Measurements from ENCODE around the gene UQCRC1.
A peak's percentile ranks its signal among the peaks of the same experiment; 100 is the strongest.
"Not testable (repeated sequence)": the region's sequence is repeated elsewhere in the genome, so short reads cannot be mapped to it uniquely, and the experiment has no call there.

The UQCRC1 gene

DNA sequence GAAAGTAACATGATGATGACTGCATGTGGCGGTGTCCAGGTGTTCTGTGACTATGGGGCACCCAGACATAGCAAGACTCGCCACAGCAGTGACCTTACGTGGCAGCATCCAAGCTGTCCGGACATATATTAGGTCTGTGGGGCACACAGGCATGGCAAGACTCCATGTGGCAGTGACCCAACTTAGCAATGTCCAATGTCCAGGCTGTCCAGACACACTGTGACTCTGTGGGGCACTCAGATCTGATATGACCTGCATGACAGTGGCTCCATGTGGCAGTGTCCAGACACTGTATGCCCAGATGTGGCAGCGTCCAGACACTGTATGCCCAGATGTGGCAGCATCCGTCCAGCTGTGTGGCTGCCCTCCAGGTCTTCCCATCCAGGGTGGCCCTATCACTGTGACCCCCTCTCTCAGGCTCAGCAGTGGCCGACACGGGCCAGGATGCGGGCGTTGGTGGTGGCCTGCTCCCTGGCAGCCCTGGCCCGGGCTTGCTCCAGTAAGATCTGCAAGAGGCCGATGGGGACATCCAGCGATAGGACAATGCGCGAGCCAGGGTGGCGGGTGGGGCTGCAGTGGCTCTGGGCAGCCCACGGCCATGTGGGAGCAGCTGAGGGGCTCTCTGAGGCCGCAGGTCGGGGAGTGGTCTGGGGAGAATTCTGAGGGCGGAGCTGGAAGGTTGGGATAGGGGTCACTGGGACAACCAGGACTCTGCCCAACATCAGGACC lies 46.9 kb downstream of the UQCRC1 start:
- H3K4me3 ChIP-seq (ENCODE audit: low read depth, low read length): no peak overlapping the region

DNA sequence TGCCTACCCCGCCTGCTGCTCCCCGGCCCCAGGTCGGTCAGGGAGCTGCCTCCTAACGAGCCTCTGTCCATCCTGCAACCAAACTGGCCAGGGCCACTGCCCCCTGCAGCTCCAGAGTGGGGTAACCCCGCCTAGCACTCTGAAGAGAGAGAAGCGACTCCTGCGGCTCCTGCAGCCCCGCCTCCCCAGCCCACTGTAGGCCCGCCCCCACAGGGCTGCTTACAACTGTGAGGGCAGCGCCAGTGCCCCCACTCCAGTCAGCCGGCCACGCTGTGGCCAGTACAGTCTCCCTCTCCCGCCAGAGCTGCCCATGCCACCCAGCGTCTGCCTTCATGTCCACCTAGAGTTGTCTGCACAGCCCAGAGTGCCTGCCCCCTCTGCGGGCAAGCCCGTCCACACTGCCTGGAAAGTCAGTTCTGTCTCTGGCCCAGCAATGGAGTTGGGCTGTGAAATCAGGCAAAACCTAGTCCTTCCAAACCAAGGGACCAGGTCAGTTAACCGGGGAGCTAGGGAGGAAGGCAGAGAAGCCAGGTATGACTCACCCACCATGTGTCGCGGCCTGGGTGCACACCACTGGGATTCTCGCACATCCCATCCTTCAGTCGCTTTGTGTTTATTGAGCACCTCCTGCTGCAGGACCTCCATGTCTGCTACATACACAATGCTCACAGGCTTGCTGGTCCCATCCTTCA lies 48.3 kb downstream of the UQCRC1 start:
- H3K4me3 ChIP-seq (ENCODE audit: low read depth, low read length): peak overlapping the region; percentile 19
- DNase-seq (ENCODE audit: low read depth): no peak

More for the DNA sequence above, 46.9 kb downstream of the UQCRC1 start:
- no peak for DNase-seq (ENCODE audit: low read depth)

DNA sequence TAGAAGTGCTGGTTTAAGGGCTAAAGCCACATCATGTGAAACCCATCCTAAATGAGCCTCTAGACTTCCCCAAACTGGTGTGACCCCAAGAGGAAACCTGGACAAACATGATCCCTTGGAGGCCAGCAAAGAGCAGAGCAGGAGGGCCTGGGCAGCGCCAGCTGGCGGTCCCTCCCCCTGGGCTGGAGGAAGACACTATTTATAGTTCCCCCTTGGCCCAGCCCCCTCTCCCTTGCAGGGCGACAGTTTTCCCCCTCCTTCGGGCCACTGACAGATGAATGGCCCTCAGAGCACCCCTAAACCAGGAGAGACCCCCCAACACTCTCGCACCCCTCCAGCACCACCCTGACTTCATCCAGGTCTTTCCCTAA lies 48.8 kb downstream of the UQCRC1 start:
- DNase-seq (ENCODE audit: low read depth): no peak
- H3K4me3 ChIP-seq (ENCODE audit: low read depth, low read length): peak overlapping the region; percentile 19

DNA sequence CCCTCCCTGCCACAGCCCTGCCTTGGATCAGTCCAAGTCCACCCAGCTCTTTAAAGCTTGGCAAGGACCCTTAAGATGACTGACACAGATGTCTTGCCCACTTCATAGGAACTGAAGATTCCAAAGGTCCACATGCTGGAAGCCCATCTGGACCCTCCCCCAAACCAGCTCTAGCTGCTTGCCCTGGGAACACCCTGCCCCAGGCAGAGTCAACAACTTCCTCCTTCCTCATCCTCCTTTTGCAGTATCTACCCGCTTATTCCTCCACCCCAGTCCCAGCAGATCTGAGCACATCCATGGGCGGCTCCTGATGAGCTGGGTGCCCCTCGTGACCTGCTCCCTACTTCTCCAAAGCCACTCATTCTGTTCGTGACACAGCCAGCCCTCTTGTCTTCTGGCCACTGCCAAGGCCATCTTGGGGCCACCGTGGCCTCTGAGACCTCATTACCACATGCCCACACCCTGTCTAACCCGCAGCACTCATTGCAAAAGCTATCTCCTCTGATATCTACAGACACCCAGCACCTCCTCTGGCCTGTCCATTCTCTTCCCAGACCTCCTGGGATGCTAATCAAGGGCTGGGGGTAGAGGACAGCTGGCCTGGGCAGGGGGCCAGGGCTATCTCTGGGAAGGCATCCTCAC lies 50.8 kb downstream of the UQCRC1 start:
- DNase-seq (ENCODE audit: low read depth): no peak
- H3K4me3 ChIP-seq (ENCODE audit: low read depth, low read length): no peak overlapping the region

DNA sequence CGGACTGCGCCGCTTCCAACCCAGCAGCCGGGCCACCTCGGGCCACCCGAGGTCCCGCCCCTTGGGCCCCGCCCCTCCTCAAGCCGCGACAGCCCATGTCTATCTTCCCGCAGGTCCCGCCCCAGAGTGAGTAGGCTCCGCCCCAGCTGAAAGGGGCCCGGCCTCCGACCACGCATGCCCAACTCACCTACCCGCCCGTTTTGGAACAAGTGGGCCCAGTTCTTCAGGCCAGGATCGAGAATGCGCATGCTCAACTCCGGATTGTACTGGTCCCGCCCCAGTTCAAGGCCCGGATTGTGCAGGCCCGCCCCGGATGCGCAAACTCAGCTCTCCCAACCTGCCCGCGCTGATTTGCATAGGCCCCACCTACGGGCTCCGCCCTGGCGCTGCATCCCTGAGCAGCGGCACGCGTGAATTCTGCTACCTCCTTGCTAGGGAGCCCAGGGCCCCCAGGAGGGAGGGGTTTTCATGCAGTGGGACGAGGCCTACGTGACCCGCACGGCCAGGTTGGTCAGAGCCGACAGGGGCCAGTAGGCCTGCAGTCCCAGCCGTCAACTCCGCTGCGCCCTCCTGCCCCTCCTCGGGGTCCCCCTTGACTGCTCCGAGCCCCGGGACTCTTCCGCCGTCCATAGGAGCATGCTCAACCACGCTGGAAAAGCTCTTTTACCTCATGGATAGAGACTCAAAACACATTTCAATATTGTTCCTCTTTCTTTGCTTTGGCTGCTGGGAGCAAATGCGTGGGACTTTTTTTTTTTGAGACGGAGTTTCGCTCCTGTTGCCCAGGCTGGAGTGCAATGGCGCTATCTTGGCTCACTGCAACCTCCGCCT lies 52.4 kb downstream of the UQCRC1 start, which contains the start of gene PFKFB4:
Gene PFKFB4 (minus strand): TSS at position 8 of the 831 bp plus-strand sequence. CDS start 26 bp downstream, outside the sequence.
- H3K4me3 ChIP-seq (ENCODE audit: low read depth, low read length): peak within 1 kb of the TSS; percentile 76
- peak; percentile 98 for DNase-seq (ENCODE audit: low read depth)

DNA sequence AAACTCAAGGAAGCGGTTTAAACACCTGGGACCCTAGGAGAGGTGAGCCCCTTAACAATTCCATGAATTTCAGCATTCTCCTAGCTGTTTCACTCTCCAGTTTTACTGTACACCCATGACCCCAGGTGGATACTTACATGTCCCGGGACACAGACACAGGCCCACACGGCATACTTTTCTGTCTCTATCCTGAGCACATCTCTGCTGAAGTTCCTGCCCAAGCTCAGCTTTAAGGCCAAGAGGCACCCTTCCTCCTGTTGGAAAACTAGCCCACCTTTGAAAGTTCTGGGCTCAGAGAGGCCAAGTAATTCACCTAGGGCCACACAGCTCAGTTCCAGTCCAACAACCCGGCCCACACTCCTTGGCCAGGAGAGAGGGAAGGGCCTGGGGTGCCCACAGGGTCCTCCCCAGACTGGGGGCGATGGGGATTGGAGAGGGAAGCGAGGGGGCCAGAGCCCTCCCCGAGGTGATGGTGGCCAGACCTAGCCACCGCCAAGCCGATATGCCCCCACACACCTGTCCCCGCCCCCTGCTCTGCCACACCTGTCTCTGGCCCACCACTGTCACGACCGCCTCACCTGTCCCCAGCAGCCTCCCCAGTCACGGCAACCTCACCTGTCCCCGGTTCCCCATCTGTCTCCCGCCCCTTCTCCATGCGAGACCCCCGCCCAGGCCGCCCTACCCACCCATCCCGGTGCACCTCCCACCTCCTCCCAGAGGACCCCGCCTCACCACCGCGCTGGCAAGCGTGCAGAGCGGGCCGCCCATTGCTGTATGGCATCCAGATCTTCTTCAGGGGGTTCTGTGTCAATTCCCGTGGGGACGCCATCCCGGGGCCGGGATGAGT lies 53.3 kb downstream of the UQCRC1 start:
- peak overlapping the region; percentile 76 for H3K4me3 ChIP-seq (ENCODE audit: low read depth, low read length)
- no peak for DNase-seq (ENCODE audit: low read depth)

DNA sequence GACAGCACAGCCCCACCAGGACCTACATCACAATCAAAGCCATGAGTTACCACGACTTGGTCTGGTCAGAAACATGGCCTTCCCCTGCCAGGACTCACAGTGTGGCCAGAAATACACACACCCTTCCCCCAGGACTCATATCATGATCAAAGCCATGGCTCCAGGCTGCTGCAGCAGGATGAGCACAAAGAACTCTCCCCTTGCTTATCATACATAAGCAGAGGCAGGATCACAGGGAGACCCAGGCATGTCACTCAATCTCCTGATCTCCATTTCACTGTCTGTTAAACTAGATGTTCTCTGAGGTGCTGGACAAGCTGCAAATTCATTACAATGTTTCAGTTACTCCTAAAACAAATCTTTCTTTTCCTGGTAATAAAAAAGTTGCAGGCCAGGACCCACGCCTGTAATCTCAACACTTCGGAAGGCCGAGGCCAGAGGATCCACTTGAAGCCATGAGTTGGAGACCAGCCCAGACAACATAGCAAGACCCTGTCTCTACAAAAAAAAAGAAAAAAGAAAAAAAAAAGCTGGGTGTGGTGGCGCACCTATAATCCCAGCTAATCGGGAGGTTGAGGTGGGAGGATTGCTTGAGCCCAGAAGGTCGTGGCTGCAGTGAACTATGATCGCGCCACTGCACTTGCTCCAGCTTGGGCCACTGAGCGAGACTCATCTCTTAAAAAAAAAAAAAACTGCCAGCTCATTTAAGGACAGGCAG lies 54.1 kb downstream of the UQCRC1 start:
- peak overlapping the region; percentile 76 for H3K4me3 ChIP-seq (ENCODE audit: low read depth, low read length)
- DNase-seq (ENCODE audit: low read depth): no peak

DNA sequence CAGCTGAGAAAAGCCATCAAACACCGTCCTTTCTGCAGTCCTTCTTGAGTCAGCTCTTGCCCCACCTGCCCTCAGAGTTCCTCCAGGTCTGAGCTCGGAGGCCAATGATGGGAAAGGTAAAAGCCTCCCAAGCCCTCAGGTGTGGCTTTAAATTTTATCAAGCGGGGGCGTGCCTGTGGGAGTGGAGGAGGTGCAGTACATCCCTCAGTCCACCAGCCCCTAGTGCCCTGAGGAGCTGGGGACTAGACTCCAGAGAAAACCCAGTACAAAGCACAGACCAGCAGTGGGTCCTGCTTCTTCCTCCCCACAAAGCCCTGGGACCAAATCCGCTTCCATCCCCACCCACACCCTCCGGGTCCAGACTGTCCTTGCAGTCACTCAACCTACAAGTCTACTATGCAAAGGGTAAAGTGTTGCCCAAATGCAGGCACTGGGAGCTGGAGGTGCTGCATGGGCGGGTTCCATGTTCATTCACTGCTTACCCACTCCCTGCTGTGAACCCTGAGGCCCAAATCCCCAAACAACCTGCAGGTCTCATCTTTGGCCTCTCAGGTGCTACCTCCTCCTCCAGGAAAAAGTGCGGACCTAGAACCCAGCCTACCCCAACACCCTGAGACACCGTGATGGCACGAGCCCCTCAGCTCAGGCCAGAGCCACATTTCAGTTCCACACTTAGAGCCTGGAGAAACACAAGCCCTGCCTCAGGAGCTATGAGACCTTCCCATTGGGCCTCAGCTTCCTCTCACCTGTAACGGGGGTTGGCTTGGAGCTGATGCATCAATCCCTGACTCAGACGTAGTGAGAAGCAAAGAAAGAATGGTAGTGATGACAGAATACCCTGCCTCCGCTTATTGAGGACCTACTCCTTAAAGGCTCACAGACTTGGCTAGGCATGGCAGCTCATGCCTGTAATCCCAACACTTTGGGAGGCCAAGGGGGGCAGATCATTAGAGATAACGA lies 55.3 kb downstream of the UQCRC1 start:
- H3K4me3 ChIP-seq (ENCODE audit: low read depth, low read length): no peak overlapping the region
- DNase-seq (ENCODE audit: low read depth): no peak

DNA sequence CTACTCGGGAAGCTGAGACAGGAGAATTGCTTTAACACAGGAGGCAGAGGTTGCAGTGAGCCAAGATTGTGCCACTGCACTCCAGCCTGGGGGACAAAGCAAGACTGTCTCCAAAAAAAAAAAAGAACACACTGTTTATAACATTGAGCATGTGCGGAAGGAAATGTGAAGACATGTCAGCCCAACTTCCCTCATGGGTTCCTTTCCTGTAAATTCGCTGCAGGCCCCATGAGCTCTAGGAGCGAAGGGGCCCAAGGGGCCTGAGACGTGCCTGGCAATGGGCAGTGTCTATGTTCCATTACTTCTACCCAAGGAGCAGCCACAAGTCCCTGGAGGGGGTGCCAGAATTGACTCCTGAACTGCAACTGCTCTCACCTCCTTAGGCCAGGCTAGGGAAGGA lies 56.1 kb downstream of the UQCRC1 start:
- DNase-seq (ENCODE audit: low read depth): no peak

DNA sequence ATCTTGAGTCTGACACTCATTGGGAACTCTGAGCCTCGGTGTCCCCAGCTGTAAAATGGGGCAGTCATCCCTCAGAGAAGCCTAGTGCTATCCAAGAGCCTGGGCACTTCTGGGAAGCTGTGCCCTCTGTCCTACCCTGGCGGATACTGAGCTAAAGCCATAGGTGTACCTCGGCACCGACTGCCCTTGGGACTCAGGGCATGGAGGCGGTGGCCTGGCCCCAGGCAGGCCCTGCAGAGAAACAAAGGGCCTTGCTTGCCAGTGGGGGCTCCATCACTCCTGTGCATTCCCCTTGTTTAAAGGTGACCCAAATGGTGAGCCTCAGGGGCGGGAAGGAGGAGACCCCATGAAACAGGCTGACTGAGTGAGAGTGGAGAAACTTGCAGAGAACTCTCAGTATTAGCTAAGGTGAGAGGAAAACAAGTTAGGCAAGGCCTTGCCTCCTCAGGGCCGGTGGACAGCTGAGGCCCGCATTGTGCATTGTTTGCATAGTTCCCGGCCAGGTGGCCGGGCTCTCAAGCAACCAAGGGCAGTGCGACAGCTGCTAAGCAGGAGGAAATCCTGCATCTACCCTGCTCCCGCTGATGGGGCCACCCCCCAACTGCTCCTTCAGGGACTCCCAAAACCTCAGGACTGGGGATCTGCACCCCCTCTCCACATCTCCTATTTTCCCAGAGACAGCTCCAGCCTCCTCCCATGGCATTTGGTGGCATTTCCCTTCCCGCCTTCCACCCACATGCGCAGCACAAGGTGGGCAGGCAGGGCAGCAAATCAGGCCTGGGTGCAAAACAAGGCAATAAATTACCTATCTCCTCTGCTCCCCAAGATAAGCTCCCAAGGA lies 57.1 kb downstream of the UQCRC1 start:
- DNase-seq (ENCODE audit: low read depth): no peak
- H3K4me3 ChIP-seq (ENCODE audit: low read depth, low read length): no peak overlapping the region

More for the DNA sequence above, 56.1 kb downstream of the UQCRC1 start:
- H3K4me3 ChIP-seq (ENCODE audit: low read depth, low read length): no peak overlapping the region

DNA sequence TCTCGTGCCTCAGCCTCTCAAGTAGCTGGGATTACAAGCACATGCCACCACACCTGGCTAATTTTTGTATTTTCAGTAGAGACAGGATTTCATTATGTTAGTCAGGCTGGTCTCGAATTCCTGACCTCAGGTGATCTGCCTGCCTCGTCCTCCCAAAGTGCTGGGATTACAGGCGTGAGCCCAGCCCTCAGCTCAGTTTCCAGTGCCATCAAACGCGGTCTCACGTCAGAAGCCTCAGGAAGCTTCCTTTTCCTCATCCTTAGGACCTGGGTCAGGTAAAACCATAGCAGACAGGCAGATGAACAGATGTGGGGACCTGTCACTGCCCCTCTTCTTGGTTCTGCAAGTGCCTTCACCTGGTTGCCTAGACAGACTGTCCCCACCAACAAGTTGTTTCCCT lies 57.8 kb downstream of the UQCRC1 start:
- DNase-seq (ENCODE audit: low read depth); H3K4me3 ChIP-seq (ENCODE audit: low read depth, low read length): not testable (repeated sequence)

Data from skeletal muscle cell (primary cell).